Measurements from ENCODE around the gene KCNQ2. TPM values are rescaled to one million over a fixed set of nuclear protein-coding genes. Genes with fewer than 3 reads are reported as not detected.

Gene KCNQ2
- total and polyA plus RNA-seq, 4 donors: not detected

DNA sequence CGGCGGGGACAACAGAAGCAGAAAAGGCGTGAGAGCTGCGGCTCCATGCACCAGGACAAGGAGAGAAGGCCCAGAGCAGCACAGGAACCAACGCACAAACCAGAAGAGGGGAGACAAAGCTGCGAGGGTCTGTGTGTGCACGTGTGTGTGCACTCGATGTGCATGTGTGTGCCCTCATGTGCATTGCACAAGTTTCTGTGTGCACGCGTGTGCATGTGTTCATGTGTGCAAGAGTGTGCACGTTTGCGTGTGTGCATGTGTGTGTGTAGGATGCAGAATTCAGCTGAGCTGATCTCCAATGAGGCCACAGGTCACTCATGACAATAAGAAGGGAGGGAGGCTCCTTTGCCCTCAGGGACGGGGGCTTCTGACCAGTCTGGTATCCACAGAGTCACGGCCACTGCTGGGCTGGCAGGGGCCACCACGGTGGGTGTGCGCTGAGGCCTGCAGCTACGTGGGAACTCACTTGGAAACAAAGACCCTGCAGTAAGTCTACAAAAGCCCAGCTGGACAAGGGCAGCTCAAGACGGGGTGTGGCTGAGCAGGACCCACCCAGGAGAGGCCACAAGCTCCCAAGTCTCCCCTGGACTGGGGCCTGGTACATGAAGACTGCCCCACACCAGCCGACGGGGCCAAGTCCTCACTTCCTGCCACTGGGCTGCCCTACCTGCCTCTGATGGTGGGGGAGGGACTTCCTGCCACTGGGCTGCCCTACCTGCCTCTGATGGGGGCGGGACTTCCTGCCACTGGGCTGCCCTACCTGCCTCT lies 63.2 kb downstream of the KCNQ2 start:
- no peaks in the 10 kb centered on the region for H3K27me3 ChIP-seq (ENCODE audit: control insufficient read depth in 1 of 2, insufficient read depth in 2 of 2, low read length in 1 of 2)
- WGBS, 2 donors: 75 to 76% methylated on average over 21 of the region's 21 CpGs
- no peaks in the 10 kb centered on the region for H3K9me3 ChIP-seq (ENCODE audit: control insufficient read depth, low read length)
- no peaks in the 10 kb centered on the region for H3K4me1 ChIP-seq (ENCODE audit: control insufficient read depth in 1 of 2, insufficient read depth in 2 of 2, low read length in 2 of 2)
- ATAC-seq (ENCODE audit: low FRiP score) (no peak), DNase-seq (no peak)
- intact Hi-C loops (cut with DNase I): no loop called here
- H3K4me3 ChIP-seq (ENCODE audit: low read length in 2 of 2): no peak overlapping the region
- H3K36me3 ChIP-seq (ENCODE audit: control insufficient read depth in 1 of 2, insufficient read depth in 2 of 2, low read length in 1 of 2): no peaks in the 10 kb centered on the region
- no peak overlapping the region for H3K27ac ChIP-seq (ENCODE audit: low read depth in 1 of 2, low read length in 2 of 2)

DNA sequence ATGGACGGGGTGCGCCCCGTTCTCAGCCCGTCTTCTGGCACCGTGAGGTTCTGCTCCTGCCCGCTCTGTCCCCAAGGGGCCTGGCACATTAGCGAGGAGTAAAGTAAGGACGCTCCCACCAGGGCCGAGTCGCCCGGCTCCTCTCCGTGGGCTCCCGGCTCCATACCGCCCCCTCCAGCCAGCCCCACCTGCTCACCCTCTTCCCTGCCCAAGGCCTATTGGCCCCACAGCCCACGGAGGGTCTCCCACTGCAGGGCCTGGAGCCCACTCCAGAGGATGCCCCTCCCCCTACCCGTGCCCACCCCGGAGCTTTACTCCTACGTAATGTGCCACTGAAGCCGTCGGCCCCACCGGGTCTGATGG lies 63.8 kb downstream of the KCNQ2 start:
- no peak overlapping the region for H3K27ac ChIP-seq (ENCODE audit: low read depth in 1 of 2, low read length in 2 of 2)
- no peak for DNase-seq
- intact Hi-C loops (cut with DNase I): no loop called here
- no peak overlapping the region for H3K4me3 ChIP-seq (ENCODE audit: low read length in 2 of 2)
- WGBS, 2 donors: 84 to 85% methylated on average over 21 of the region's 21 CpGs
- H3K4me1 ChIP-seq (ENCODE audit: control insufficient read depth in 1 of 2, insufficient read depth in 2 of 2, low read length in 2 of 2): no peaks in the 10 kb centered on the region
- H3K9me3 ChIP-seq (ENCODE audit: control insufficient read depth, low read length): no peaks in the 10 kb centered on the region
- ATAC-seq (ENCODE audit: low FRiP score): no peak
- no peaks in the 10 kb centered on the region for H3K36me3 ChIP-seq (ENCODE audit: control insufficient read depth in 1 of 2, insufficient read depth in 2 of 2, low read length in 1 of 2)
- no peaks in the 10 kb centered on the region for H3K27me3 ChIP-seq (ENCODE audit: control insufficient read depth in 1 of 2, insufficient read depth in 2 of 2, low read length in 1 of 2)

DNA sequence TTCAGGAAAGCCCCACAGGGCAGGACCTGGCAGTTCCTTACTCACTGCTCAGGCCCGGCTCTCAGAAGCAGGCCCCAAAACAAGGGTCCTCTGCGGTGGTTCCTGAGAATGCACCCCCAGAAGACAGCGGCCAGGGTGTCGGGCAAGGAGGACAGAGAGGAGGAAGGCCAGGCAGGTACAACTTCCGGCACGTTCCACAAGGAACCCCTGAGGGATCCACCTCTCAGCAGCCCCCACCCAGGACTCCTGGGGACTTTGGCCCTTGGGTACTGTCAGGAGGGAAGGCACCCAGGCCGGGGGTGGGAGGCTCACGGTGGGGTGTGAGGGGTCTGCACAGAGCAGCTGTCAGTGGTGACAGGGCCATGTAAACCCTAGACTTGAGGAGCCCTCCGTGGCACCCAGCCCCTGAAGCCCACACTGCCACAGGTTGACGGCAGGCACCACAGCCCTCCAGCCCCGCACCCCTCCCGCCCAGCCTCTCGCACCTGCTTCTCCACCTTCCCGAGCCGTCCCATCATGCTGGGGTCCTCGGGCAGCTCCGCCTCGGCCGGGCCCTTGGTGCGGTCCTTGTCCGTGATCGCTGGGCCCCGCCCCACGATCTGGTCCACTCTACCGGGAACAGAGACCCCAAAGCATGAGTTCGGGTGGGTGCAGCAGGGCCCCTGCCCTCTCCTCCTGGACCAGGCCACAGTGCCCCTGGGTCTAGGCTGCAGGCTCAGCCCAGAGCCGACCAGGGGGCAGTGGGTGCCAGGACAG lies 64.3 kb downstream of the KCNQ2 start:
- ATAC-seq (ENCODE audit: low FRiP score): no peak
- Histone ChIP-seq H3K27me3 (ENCODE audit: control insufficient read depth in 1 of 2, insufficient read depth in 2 of 2, low read length in 1 of 2) (no peaks in the 10 kb centered on the region), H3K4me3 (ENCODE audit: low read length in 2 of 2) (no peak overlapping the region), H3K4me1 (ENCODE audit: control insufficient read depth in 1 of 2, insufficient read depth in 2 of 2, low read length in 2 of 2) (no peaks in the 10 kb centered on the region), H3K36me3 (ENCODE audit: control insufficient read depth in 1 of 2, insufficient read depth in 2 of 2, low read length in 1 of 2) (no peaks in the 10 kb centered on the region), H3K27ac (ENCODE audit: low read depth in 1 of 2, low read length in 2 of 2) (no peak overlapping the region), H3K9me3 (ENCODE audit: control insufficient read depth, low read length) (no peaks in the 10 kb centered on the region)
- intact Hi-C loops (cut with DNase I): no loop called here
- 87 to 88% methylated on average over 27 of the region's 27 CpGs for WGBS, 2 donors
- DNase-seq: no peak

DNA sequence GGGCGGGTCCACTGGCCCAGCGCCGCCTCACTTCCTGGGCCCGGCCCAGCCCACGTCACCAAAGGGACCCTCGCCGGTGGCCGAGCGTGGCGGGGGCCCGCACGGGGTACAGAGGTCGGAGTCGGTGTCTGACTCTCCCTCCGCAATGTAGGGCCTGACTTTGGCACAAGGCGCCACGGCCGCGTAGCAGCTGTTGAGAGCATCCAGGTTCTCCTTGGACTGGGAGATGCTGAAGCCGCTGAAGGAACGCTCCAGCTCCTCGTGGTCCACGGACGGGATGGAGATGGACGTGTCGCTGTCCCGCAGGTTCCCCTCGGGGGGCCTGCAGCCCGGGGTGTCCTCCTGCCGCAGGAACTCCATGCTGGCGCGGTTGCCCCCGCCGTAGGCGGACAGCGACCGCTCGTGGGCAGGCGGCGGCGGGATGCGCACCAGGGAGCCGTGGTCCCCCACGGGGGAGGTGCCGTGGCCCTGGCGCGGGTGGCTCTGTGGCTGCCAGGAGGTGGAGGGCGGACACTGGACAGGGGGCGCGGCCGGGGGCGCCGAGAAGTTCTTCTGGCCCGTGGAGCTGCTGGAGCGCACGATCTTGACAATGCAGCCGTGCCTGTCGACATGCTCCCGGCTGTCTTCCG lies 65.7 kb downstream of the KCNQ2 start:
- H3K4me1 ChIP-seq (ENCODE audit: control insufficient read depth in 1 of 2, insufficient read depth in 2 of 2, low read length in 2 of 2): no peaks in the 10 kb centered on the region
- H3K27ac ChIP-seq (ENCODE audit: low read depth in 1 of 2, low read length in 2 of 2): no peak overlapping the region
- DNase-seq (no peak), ATAC-seq (ENCODE audit: low FRiP score) (no peak)
- H3K9me3 ChIP-seq (ENCODE audit: control insufficient read depth, low read length): no peaks in the 10 kb centered on the region
- no peaks in the 10 kb centered on the region for H3K36me3 ChIP-seq (ENCODE audit: control insufficient read depth in 1 of 2, insufficient read depth in 2 of 2, low read length in 1 of 2)
- intact Hi-C loops (cut with DNase I): no loop called here
- H3K27me3 ChIP-seq (ENCODE audit: control insufficient read depth in 1 of 2, insufficient read depth in 2 of 2, low read length in 1 of 2): no peaks in the 10 kb centered on the region
- no peak overlapping the region for H3K4me3 ChIP-seq (ENCODE audit: low read length in 2 of 2)
- 92 to 94% methylated on average over 58 to 60 of the region's 60 CpGs for WGBS, 2 donors

DNA sequence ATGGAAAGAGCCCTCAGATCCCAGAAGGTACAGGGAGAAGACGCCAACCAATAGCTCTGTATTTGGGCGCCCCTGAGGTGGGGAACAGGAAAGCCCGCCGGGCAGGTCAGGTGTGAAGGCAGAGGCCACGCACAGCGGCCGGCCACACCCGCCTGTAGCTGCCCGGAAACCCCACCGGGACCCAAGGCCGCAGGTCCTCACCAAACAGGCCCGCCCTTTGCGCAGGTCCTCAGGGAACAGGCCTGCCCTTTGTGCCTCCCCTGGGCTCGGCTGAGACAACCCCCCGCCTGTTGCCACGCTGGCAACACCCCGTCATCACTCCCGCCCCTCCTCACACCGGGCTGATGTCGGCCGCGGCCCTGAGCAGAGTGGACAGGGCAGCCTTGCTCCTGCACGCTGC lies 66.4 kb downstream of the KCNQ2 start:
- H3K27me3 ChIP-seq (ENCODE audit: control insufficient read depth in 1 of 2, insufficient read depth in 2 of 2, low read length in 1 of 2): no peaks in the 10 kb centered on the region
- DNase-seq: no peak
- H3K27ac ChIP-seq (ENCODE audit: low read depth in 1 of 2, low read length in 2 of 2): no peak overlapping the region
- no peak overlapping the region for H3K4me3 ChIP-seq (ENCODE audit: low read length in 2 of 2)
- ATAC-seq (ENCODE audit: low FRiP score): no peak
- H3K9me3 ChIP-seq (ENCODE audit: control insufficient read depth, low read length): no peaks in the 10 kb centered on the region
- 86 to 87% methylated on average over 21 to 23 of the region's 23 CpGs for WGBS, 2 donors
- intact Hi-C loops (cut with DNase I): no loop called here
- H3K36me3 ChIP-seq (ENCODE audit: control insufficient read depth in 1 of 2, insufficient read depth in 2 of 2, low read length in 1 of 2): no peaks in the 10 kb centered on the region
- H3K4me1 ChIP-seq (ENCODE audit: control insufficient read depth in 1 of 2, insufficient read depth in 2 of 2, low read length in 2 of 2): no peaks in the 10 kb centered on the region

DNA sequence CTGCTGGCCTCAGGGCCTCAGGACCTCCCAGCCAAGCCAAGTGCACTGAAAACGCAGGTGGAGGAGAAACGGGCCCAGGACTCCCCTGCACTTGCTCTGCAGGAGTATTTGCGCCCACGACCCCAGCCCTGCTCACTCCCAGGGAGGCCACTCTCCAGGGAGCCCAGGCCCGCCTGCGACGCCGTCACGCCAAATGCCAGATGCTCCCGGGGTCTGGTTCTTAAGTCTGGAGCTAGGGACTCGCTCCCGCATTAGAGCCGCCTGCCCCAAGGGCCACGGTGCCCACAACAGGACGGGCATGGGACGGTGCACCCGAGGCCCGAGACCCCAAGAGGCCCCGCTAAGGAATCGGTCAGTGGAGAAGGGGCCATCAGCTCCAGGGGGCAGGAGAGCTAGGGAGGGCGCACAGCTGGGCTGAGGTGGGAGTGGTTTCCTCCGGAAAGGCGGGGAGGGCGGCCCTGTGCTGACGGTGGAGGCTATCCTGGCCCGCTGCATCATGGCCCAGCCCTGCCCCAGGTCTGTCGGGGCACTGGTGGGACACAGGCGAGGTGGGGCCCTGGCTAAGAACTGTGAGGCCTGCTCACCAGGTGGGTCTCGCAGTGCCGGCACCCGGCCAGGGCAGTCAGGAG lies 67.2 kb downstream of the KCNQ2 start:
- DNase-seq: no peak
- Histone ChIP-seq H3K9me3 (ENCODE audit: control insufficient read depth, low read length) (no peaks in the 10 kb centered on the region), H3K36me3 (ENCODE audit: control insufficient read depth in 1 of 2, insufficient read depth in 2 of 2, low read length in 1 of 2) (no peaks in the 10 kb centered on the region), H3K4me3 (ENCODE audit: low read length in 2 of 2) (no peak overlapping the region), H3K27me3 (ENCODE audit: control insufficient read depth in 1 of 2, insufficient read depth in 2 of 2, low read length in 1 of 2) (no peaks in the 10 kb centered on the region), H3K4me1 (ENCODE audit: control insufficient read depth in 1 of 2, insufficient read depth in 2 of 2, low read length in 2 of 2) (no peaks in the 10 kb centered on the region), H3K27ac (ENCODE audit: low read depth in 1 of 2, low read length in 2 of 2) (no peak overlapping the region)
- no peak for ATAC-seq (ENCODE audit: low FRiP score)
- WGBS, 2 donors: 60 to 67% methylated on average over 28 to 31 of the region's 31 CpGs
- intact Hi-C loops (cut with DNase I): no loop called here

DNA sequence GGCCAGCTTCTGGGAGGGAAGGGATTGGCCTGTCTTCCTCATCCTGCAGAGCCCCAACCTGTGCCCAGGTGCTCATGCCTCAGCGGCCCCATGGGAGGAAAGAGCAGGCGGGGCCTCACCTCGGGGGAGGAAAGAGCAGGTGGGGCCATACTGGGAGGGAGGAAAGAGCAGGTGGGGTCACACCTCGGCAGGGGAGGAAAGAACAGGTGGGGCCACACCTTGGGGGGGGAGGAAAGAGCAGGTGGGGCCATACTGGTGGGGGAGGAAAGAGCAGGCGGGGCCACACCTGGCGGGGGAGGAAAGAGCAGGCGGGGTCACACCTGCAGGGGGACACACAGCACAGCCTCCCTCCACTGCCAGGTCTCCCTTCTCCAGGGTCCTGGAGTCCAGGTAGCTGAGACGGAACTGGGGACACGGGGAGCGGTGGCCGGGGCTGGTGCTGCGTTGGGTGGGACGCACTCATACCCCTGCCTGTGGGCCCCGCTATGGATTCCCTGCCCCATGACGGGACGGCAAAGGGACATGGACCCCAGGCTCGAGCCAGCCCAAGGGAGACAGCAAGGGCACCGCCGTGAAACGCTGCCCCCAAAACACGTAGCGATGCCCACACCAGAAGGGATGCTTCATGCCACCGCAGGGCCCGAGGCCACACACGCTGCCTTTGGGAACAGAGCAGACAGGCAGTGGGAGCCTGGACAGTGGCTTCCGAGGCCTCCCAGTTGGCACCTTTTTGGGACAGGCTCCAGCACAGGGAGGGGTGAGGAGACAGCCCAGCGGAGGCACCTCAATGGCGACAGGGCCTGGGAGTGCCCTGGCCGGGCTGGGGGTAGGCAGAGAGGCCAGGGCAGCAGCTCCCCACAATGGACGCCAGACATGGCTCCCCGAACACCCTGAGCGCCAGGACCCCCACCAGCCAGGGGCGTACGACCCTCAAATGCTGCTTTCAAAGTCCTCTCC lies 68.0 kb downstream of the KCNQ2 start:
- no peaks in the 10 kb centered on the region for H3K9me3 ChIP-seq (ENCODE audit: control insufficient read depth, low read length)
- H3K4me3 ChIP-seq (ENCODE audit: low read length in 2 of 2): no peak overlapping the region
- intact Hi-C loops (cut with DNase I): no loop called here
- H3K27ac ChIP-seq (ENCODE audit: low read depth in 1 of 2, low read length in 2 of 2): no peak overlapping the region
- H3K27me3 ChIP-seq (ENCODE audit: control insufficient read depth in 1 of 2, insufficient read depth in 2 of 2, low read length in 1 of 2): no peaks in the 10 kb centered on the region
- H3K36me3 ChIP-seq (ENCODE audit: control insufficient read depth in 1 of 2, insufficient read depth in 2 of 2, low read length in 1 of 2): no peaks in the 10 kb centered on the region
- no peak for ATAC-seq (ENCODE audit: low FRiP score)
- no peaks in the 10 kb centered on the region for H3K4me1 ChIP-seq (ENCODE audit: control insufficient read depth in 1 of 2, insufficient read depth in 2 of 2, low read length in 2 of 2)
- DNase-seq: no peak
- 72 to 75% methylated on average over 25 to 34 of the region's 34 CpGs for WGBS, 2 donors
